ENCODE data around the gene CORO2B. TPM values are rescaled to one million over a fixed set of nuclear protein-coding genes. Genes with fewer than 3 reads are reported as not detected.
"Not testable (repeated sequence)": the region's sequence is repeated elsewhere in the genome, so short reads cannot be mapped to it uniquely, and the experiment has no call there.

The CORO2B gene
- total and polyA plus RNA-seq, 2 of the 13 experiments (the other 11 are each of a cell fraction or from before 2014, with no cell fraction given), result 0.35 to 0.63 TPM

- no peaks in the 10 kb centered on the region for H3K36me3 ChIP-seq (replicated peaks in 1 of 2; ENCODE audit: control insufficient read depth in 1 of 2, insufficient read depth in 2 of 2, low read length in 2 of 2)
- no TSS peak for BruUV-seq (replicated peaks)
- DNase-seq (ENCODE audit: low spot score), result no peak
- H3K27me3 ChIP-seq (ENCODE audit: control insufficient read depth in 1 of 2, insufficient read depth in 2 of 2, low read length in 2 of 2), result peaks cover 0 to 3% of the 10 kb centered on the region in 2 experiments; a peak in 1 of 5 replicates
- H4K20me1 ChIP-seq (ENCODE audit: insufficient read depth, low read length), result no peaks in the 10 kb centered on the region
- FAIRE-seq, result no peak
- H3K9me3 ChIP-seq (ENCODE audit: low read length), result no peaks in the 10 kb centered on the region
- no peak overlapping the region for H2AFZ ChIP-seq (ENCODE audit: low read length)
- H3K27ac ChIP-seq (ENCODE audit: extremely low read length, insufficient read depth, low read length), result no peak overlapping the region
- CTCF ChIA-PET (ENCODE audit: low intra/inter-chr PET ratio, low total read pairs), result no interaction called here
- H3K4me1 ChIP-seq (ENCODE audit: insufficient read depth, low read length), result no peaks in the 10 kb centered on the region
- no peak for ATAC-seq
- H3K4me2 ChIP-seq (ENCODE audit: low read depth, low read length), result no peak overlapping the region
- no peak overlapping the region for H3K4me3 ChIP-seq (replicated peaks in 1 of 3; ENCODE audit: insufficient read depth in 1 of 3, low read depth in 2 of 3, low read length in 3 of 3)
- in situ Hi-C loops (cut with HindIII; ENCODE audit: extremely low pct_ligation_motif_present, low pct_unique_long_range_greater_than_20kb), result no loop called here
- H3K9ac ChIP-seq (ENCODE audit: insufficient read depth, low read depth, low read length), result no peak overlapping the region
- POLR2A ChIA-PET, result no interaction called here
- no peaks in the 10 kb centered on the region for H3K79me2 ChIP-seq (ENCODE audit: insufficient read depth, low read length)
- intact Hi-C loops (cut with micrococcal nuclease; ENCODE audit: unreplicated experiment), result no loop called here
- WGBS (ENCODE audit: low lambda C conversion rate), result 41% methylated on average over 5 of the region's 5 CpGs
- TF ChIP-seq FOXK2 (IDR thresholded peaks at IDR 0.05), result no peak
- TF ChIP-seq TEAD2 (CRISPR knock-in tag; IDR thresholded peaks at IDR 0.05), result no peak
- TF ChIP-seq WIZ (CRISPR knock-in tag; IDR thresholded peaks at IDR 0.05), result no peak
- TF ChIP-seq POLR2A (IDR thresholded peaks at IDR 0.05; ENCODE audit: insufficient read depth in 1 of 2, low read depth in 2 of 2, low read length in 2 of 2), result no peak
- TF ChIP-seq ZNF441 (CRISPR knock-in tag; IDR thresholded peaks at IDR 0.05; ENCODE audit: borderline replicate concordance), result no peak
- TF ChIP-seq ZIK1 (CRISPR knock-in tag; IDR thresholded peaks at IDR 0.05; ENCODE audit: borderline replicate concordance, low read depth), result no peak
- TF ChIP-seq ZFP37 (CRISPR knock-in tag; IDR thresholded peaks at IDR 0.05; ENCODE audit: borderline replicate concordance), result no peak
- no peak for TF ChIP-seq HOMEZ (CRISPR knock-in tag; IDR thresholded peaks at IDR 0.05; ENCODE audit: low read depth)
- no peak for TF ChIP-seq UBTF (CRISPR knock-in tag; IDR thresholded peaks at IDR 0.05)
- TF ChIP-seq ZBTB39 (CRISPR knock-in tag; IDR thresholded peaks at IDR 0.05), result no peak
- no peak for TF ChIP-seq BHLHE40 (IDR thresholded peaks at IDR 0.05; ENCODE audit: low read length)
- no peak for TF ChIP-seq HNRNPH1 (optimal IDR thresholded peaks at IDR 0.05; ENCODE audit: low read depth, low read length)
- TF ChIP-seq KDM5B (CRISPR knock-in tag; IDR thresholded peaks at IDR 0.05; ENCODE audit: borderline replicate concordance), result no peak
Observed at GRCh38 chr15:68646696-68647095, 67.9 kb downstream of the CORO2B start.

GRCh38 chr15:68647361-68647760 is 68.6 kb downstream of the CORO2B start:
- FAIRE-seq; DNase-seq (ENCODE audit: low spot score); BruUV-seq (replicated peaks); H3K36me3 ChIP-seq (replicated peaks in 1 of 2; ENCODE audit: control insufficient read depth in 1 of 2, insufficient read depth in 2 of 2, low read length in 2 of 2); CTCF ChIA-PET (ENCODE audit: low intra/inter-chr PET ratio, low total read pairs); H3K4me2 ChIP-seq (ENCODE audit: low read depth, low read length); intact Hi-C loops (cut with micrococcal nuclease; ENCODE audit: unreplicated experiment); H4K20me1 ChIP-seq (ENCODE audit: insufficient read depth, low read length); H3K9ac ChIP-seq (ENCODE audit: insufficient read depth, low read depth, low read length); H3K79me2 ChIP-seq (ENCODE audit: insufficient read depth, low read length); H3K27me3 ChIP-seq (ENCODE audit: control insufficient read depth in 1 of 2, insufficient read depth in 2 of 2, low read length in 2 of 2); H3K4me1 ChIP-seq (ENCODE audit: insufficient read depth, low read length); POLR2A ChIA-PET; H2AFZ ChIP-seq (ENCODE audit: low read length); H3K9me3 ChIP-seq (ENCODE audit: low read length); H3K27ac ChIP-seq (ENCODE audit: extremely low read length, insufficient read depth, low read length); ATAC-seq; H3K4me3 ChIP-seq (replicated peaks in 1 of 3; ENCODE audit: insufficient read depth in 1 of 3, low read depth in 2 of 3, low read length in 3 of 3); in situ Hi-C loops (cut with HindIII; ENCODE audit: extremely low pct_ligation_motif_present, low pct_unique_long_range_greater_than_20kb): not testable (repeated sequence)
- 62% methylated on average over 13 of the region's 13 CpGs for WGBS (ENCODE audit: low lambda C conversion rate)

All from HepG2 (cell line).